Stimulated activated CD4-positive, alpha-beta T cell treated with anti-CD3 and anti-CD28 coated beads, TNF-alpha, amount 100 ng/mL, for 24 hours (primary cell): ENCODE results near the gene TRHDE.
"Not testable (repeated sequence)": the region's sequence is repeated elsewhere in the genome, so short reads cannot be mapped to it uniquely, and the experiment has no call there.

Experiments
- DNase-seq, 3 experiments: peaks; one replicate each; pipeline ENCODE4 v3.0.0-alpha.2; 2020; ENCODE audit warnings: low read depth in 3 of 3

The TRHDE gene

GRCh38 chr12:72520044-72520678, 248.0 kb downstream of the TRHDE start:
- not testable (repeated sequence) for DNase-seq

DNA sequence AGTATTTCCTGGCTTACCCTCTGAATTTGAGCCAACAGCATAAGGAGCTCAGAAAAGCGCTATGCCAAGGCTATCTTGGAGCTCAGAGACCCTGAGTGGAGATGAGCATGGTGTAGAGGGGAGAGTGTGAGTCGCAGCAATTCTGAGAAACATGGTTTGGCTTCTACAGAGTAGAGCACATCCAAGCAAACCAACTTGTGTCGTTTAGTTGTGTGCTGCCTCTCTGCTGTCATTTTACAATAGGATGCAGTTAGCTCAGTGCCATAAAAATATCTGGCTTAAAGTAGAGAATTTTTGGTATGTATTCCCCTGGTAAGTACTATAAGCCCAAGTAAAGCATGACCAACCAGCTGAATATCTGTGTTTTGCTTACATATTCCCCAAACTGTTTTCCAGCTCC, 249.2 kb downstream of the TRHDE start:
- DNase-seq: no peak

GRCh38 chr12:72522411-72522810, 250.2 kb downstream of the TRHDE start:
- DNase-seq: no peak

GRCh38 chr12:72523754-72524153, 251.6 kb downstream of the TRHDE start:
- DNase-seq: no peak

GRCh38 chr12:72535212-72535990, 263.2 kb downstream of the TRHDE start:
- no peak for DNase-seq

DNA sequence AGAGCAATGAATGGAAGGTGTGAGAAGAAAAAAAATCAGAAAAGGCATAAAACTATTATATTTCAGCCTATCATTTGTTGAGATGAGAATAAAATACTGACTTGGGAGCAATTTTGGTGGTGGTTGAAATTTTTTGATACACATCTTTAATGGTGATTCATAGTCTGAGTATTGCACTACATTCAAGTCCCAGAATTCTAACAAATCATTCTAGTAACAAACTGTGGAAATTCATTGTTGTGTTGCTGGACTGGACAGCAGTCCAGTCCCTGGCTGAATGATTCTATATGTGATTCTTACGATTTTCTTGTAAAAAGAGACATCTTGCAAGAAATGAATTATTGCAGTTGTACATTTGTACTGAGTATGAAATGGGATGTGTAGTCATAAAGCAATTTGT, 268.6 kb downstream of the TRHDE start:
- DNase-seq: no peak

DNA sequence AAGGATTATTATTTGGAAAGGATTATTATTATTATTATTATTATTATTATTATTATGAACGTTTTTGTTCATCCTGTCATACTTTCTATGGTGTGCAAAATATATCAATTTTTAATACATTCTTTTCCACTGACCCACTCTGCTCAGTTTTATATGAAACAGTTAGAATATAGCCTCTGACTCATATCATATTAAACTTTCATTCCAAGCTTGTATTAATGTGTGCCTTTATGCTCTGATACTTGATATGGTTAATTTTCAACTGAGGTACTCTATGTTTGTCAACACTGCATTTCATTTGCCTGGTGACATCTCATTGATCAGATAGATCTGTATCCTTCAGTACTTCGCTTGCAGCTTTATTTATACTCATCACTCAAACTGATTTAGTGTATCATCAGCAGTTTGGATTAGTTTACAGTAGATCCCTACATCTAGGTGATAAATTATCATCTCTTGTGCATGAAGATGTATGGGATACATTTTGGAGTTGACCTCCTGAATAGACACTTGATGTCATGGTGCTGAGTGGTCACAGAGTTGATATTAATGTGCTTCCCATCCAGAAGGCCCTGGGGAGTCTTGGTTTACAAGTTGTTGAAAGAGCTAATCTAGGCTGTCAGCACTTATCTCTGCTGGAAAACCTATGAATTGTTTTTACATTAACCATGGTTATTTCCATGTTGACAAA, 271.8 kb downstream of the TRHDE start:
- DNase-seq: no peak

DNA sequence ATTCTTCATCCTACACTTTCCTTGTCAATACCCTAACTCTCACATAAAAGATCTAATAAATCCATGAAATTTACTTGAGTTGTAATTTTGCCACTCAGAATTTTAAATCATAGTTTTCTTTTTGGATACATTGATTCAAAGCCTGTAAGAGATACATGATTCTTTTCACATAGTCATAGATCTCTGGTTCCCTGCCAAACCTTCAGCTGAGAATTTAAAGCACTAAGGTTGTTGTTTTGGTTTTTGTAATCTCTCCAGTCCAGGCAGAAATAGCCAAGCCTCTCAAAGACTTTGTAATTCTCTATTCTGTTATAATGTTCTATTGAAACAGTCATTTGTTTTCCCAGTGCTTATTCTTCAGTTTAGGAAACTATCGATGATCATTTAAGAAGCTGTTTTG, 273.9 kb downstream of the TRHDE start:
- DNase-seq: no peak

- DNase-seq: no peak
Observed at GRCh38 chr12:72547573-72547972, 275.4 kb downstream of the TRHDE start.

DNA sequence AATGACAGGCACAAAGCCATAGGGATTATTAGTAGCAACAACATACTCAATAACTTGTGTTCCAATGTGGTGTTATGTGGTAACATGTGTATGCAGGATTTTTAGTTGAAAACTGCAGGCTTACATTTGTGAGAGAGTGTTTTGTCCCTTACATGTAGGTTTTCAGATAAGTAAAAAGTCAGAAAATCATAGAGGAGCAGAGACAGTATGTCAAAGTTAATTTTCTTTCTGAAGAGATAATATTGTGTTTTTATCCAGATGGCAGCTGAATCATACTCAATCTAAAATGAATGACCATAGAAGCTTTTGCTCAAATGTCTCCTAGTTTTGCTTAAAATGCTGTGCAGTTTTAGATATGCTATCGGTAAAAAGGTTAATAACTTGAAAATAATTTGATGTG, 277.0 kb downstream of the TRHDE start:
- DNase-seq: no peak

GRCh38 chr12:72560003-72560769, 288.0 kb downstream of the TRHDE start:
- DNase-seq: no peak

DNA sequence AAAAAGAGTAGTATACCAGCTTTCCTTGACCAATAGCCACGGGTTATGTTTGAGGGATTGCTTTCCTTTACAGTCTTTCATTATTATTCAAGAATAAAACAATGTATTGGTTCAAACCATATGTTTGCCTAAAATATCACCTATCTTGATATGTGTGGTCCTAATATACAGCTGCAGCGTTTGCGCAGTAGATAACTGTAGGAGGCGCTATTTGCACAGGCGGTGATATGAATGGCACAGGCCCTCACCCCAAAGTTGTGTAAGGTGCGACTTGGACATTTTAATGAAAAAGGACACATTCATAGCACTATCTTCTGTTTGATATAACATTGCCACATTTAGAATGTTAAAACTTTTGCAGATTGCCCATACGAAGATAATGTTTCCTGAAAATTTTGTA, 298.4 kb downstream of the TRHDE start:
- no peak for DNase-seq

DNA sequence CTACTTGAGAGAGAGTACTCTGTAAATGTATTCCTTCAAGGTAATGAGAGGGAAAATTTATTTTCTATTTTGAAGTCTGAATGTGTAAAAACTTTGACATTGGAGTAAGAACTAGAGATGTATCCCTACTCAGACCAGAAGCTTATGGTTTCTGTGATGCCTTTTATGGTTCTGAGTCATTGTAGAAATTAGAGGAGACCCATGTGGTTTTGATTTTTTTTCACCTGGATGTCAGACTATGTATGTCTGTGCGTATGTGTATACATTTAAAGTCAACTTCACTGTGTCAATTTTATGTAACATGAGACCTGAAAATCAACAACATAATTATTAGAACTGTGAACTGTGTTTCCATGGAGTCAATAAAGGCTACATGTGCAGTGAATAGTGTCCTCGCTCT, 302.0 kb downstream of the TRHDE start:
- DNase-seq: no peak

GRCh38 chr12:72578327-72578726, 306.2 kb downstream of the TRHDE start:
- no peak for DNase-seq

- no peak for DNase-seq
Observed at GRCh38 chr12:72586456-72586855, 314.3 kb downstream of the TRHDE start.

DNA sequence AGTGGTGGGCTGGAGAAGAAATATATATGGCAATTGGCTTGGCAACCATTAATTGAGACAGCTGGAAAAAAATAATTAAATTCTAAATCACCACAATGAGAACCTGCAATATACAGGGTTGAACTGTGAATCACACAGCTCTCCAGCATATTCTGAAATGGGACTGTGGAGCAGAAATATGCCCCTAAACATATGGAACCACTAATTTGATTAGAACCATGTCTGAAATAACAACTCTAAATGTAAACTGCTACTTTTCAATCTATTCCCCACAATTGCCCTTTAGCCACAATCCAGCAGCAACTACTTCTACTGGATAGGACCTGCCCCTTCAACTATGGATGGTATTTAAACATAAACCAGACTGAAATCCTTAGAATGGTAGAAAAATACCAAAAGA, 330.4 kb downstream of the TRHDE start:
- no peak for DNase-seq

GRCh38 chr12:72605975-72606374, 333.8 kb downstream of the TRHDE start:
- DNase-seq: no peak

- no peak for DNase-seq
Observed at GRCh38 chr12:72610342-72610741, 338.2 kb downstream of the TRHDE start.

DNA sequence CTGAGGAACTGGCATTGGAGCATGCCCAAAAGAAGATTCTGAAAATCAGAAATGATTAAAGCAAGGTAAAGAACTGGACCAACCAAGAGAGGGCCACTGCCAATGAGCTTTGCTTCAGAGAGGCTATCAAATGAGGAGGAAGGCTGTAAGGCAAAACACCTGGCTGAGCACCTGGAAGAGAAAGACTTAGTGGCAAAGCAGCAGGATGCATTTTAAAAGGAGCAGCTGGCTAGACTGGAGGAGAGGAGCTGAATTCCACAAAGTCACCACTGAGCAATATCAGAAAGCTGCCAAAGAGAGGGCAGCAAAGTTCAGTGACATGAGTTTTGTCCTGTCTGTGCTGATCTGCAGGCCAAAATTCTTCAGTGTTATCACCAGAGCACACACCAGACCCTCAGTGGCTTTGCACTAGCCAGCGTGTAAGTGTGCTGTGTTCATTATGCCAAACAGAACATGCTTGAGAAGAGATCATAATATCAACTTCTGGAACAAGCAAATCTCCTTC, 338.7 kb downstream of the TRHDE start:
- DNase-seq: no peak

DNA sequence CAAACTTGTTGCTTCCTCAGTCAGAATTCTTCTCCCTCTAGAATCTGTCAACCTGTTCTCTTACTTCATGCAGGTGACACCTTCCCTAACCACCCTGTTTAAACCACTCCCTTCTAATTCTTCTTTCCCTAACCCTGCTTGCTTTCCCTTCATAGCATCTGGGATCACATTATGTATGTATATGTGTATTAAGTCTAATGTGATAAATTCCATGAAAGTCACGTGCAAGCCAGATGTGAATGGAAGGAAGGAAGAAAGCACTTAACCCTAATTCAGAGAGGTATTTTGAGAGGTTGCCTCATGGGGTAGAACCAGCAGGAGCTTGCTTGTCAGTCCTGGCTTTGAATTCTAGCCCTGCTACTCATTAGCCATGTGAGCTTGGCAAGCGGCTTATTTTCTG, 340.0 kb downstream of the TRHDE start:
- DNase-seq: no peak

DNA sequence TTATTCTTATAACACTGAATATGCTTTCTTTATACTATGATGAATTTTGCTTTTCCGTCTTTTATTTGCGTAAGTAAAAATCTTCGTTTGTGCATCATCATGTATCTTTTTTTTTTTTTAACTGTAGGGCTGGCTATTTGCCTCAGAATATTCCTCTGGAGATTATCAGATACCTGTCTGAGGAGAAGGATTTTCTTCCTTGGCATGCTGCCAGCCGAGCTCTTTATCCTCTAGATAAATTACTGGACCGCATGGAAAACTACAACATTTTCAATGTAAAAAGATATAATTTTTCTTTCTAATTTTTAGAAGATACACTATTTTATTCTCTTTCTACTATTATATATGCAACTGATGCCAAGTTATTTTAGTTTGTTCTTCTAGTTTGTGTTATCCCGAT, 346.6 kb downstream of the TRHDE start:
- DNase-seq: no peak

GRCh38 chr12:72622556-72622955, 350.4 kb downstream of the TRHDE start:
- no peak for DNase-seq
